Measurements from ENCODE around the gene TINCR.
"Not testable (repeated sequence)": the region's sequence is repeated elsewhere in the genome, so short reads cannot be mapped to it uniquely, and the experiment has no call there.

The TINCR gene

GRCh38 chr19:5559804-5560133 is 8.0 kb downstream of the TINCR start:
- Mint-ChIP-seq H3K9me3 (peaks cover 8% of the 10 kb centered on the region), H3K27me3 (peaks cover 10% of the 10 kb centered on the region), H3K4me1 (ENCODE audit: low read depth) (no peaks in the 10 kb centered on the region), H3K36me3 (ENCODE audit: low read depth) (no peaks in the 10 kb centered on the region), H3K4me3 (no peak overlapping the region), H3K27ac (no peak overlapping the region)
- intact Hi-C loops (cut with micrococcal nuclease), result no loop called here

- Mint-ChIP-seq H3K36me3 (ENCODE audit: low read depth) (no peaks in the 10 kb centered on the region), H3K27ac (no peak overlapping the region)
- intact Hi-C loops (cut with micrococcal nuclease), result no loop called here
Measured at GRCh38 chr19:5558101-5558621, 9.6 kb downstream of the TINCR start.

GRCh38 chr19:5557691-5558090 is 10.1 kb downstream of the TINCR start:
- H3K27me3 Mint-ChIP-seq, result peaks cover 5% of the 10 kb centered on the region
- no peaks in the 10 kb centered on the region for H3K4me1 Mint-ChIP-seq (ENCODE audit: low read depth)
- no peak overlapping the region for H3K27ac Mint-ChIP-seq
- peaks cover 8% of the 10 kb centered on the region for H3K9me3 Mint-ChIP-seq
- intact Hi-C loops (cut with micrococcal nuclease), result no loop called here
- no peaks in the 10 kb centered on the region for H3K36me3 Mint-ChIP-seq (ENCODE audit: low read depth)
- H3K4me3 Mint-ChIP-seq, result no peak overlapping the region

More at GRCh38 chr19:5558101-5558621, 9.6 kb downstream of the TINCR start:
- Mint-ChIP-seq H3K4me1 (ENCODE audit: low read depth) (no peaks in the 10 kb centered on the region), H3K9me3 (peaks cover 8% of the 10 kb centered on the region), H3K27me3 (peaks cover 10% of the 10 kb centered on the region), H3K4me3 (no peak overlapping the region)

- intact Hi-C loops (cut with micrococcal nuclease), result no loop called here
- Mint-ChIP-seq H3K4me1 (ENCODE audit: low read depth) (no peaks in the 10 kb centered on the region), H3K27ac (no peak overlapping the region), H3K36me3 (ENCODE audit: low read depth) (no peaks in the 10 kb centered on the region), H3K9me3 (no peaks in the 10 kb centered on the region), H3K27me3 (peaks cover 7% of the 10 kb centered on the region), H3K4me3 (no peak overlapping the region)
Measured at GRCh38 chr19:5554828-5555227, 12.9 kb downstream of the TINCR start.

GRCh38 chr19:5553892-5554291 is 13.9 kb downstream of the TINCR start:
- H3K9me3 Mint-ChIP-seq, result no peaks in the 10 kb centered on the region
- H3K27me3 Mint-ChIP-seq, result peaks cover 11% of the 10 kb centered on the region
- intact Hi-C loops (cut with micrococcal nuclease), result no loop called here
- H3K4me1 Mint-ChIP-seq (ENCODE audit: low read depth), result no peaks in the 10 kb centered on the region
- H3K36me3 Mint-ChIP-seq (ENCODE audit: low read depth), result no peaks in the 10 kb centered on the region
- H3K4me3 Mint-ChIP-seq, result no peak overlapping the region
- no peak overlapping the region for H3K27ac Mint-ChIP-seq

GRCh38 chr19:5547881-5548280 is 19.9 kb downstream of the TINCR start:
- Mint-ChIP-seq H3K27me3 (peaks cover 8% of the 10 kb centered on the region), H3K27ac (no peak overlapping the region), H3K4me3 (no peak overlapping the region), H3K4me1 (ENCODE audit: low read depth) (no peaks in the 10 kb centered on the region), H3K36me3 (ENCODE audit: low read depth) (no peaks in the 10 kb centered on the region), H3K9me3 (no peaks in the 10 kb centered on the region)
- intact Hi-C loops (cut with micrococcal nuclease), result no loop called here

GRCh38 chr19:5545984-5546383 is 21.8 kb downstream of the TINCR start:
- no peaks in the 10 kb centered on the region for H3K4me1 Mint-ChIP-seq (ENCODE audit: low read depth)
- H3K9me3 Mint-ChIP-seq, result no peaks in the 10 kb centered on the region
- no peak overlapping the region for H3K27ac Mint-ChIP-seq
- no peaks in the 10 kb centered on the region for H3K36me3 Mint-ChIP-seq (ENCODE audit: low read depth)
- intact Hi-C loops (cut with micrococcal nuclease), result no loop called here
- no peak overlapping the region for H3K4me3 Mint-ChIP-seq
- H3K27me3 Mint-ChIP-seq, result peaks cover 11% of the 10 kb centered on the region

GRCh38 chr19:5545051-5545450 is 22.7 kb downstream of the TINCR start:
- peaks cover 10% of the 10 kb centered on the region for H3K27me3 Mint-ChIP-seq

GRCh38 chr19:5542665-5543064 is 25.1 kb downstream of the TINCR start:
- Mint-ChIP-seq H3K27ac (no peak overlapping the region), H3K36me3 (ENCODE audit: low read depth) (no peaks in the 10 kb centered on the region), H3K4me3 (no peak overlapping the region), H3K4me1 (ENCODE audit: low read depth) (no peaks in the 10 kb centered on the region), H3K27me3 (peaks cover 7% of the 10 kb centered on the region), H3K9me3 (no peaks in the 10 kb centered on the region)
- intact Hi-C loops (cut with micrococcal nuclease), result no loop called here

More at GRCh38 chr19:5545051-5545450, 22.7 kb downstream of the TINCR start:
- Mint-ChIP-seq H3K36me3 (ENCODE audit: low read depth) (no peaks in the 10 kb centered on the region), H3K4me3 (no peak overlapping the region), H3K9me3 (no peaks in the 10 kb centered on the region), H3K27ac (no peak overlapping the region), H3K4me1 (ENCODE audit: low read depth) (no peaks in the 10 kb centered on the region)
- intact Hi-C loops (cut with micrococcal nuclease), result no loop called here

- H3K27ac Mint-ChIP-seq, result no peak overlapping the region
- intact Hi-C loops (cut with micrococcal nuclease), result no loop called here
- H3K4me1 Mint-ChIP-seq (ENCODE audit: low read depth), result no peaks in the 10 kb centered on the region
- H3K36me3 Mint-ChIP-seq (ENCODE audit: low read depth), result no peaks in the 10 kb centered on the region
- H3K27me3 Mint-ChIP-seq, result peaks cover 16% of the 10 kb centered on the region
- H3K4me3 Mint-ChIP-seq, result no peak overlapping the region
- no peaks in the 10 kb centered on the region for H3K9me3 Mint-ChIP-seq
Measured at GRCh38 chr19:5541456-5541855, 26.3 kb downstream of the TINCR start.

- H3K27me3 Mint-ChIP-seq, result peaks cover 25% of the 10 kb centered on the region
- peaks cover under 1% of the 10 kb centered on the region for H3K36me3 Mint-ChIP-seq (ENCODE audit: low read depth)
- H3K27ac Mint-ChIP-seq, result no peak overlapping the region
- no peaks in the 10 kb centered on the region for H3K4me1 Mint-ChIP-seq (ENCODE audit: low read depth)
- no peak overlapping the region for H3K4me3 Mint-ChIP-seq
- intact Hi-C loops (cut with micrococcal nuclease), result no loop called here
- H3K9me3 Mint-ChIP-seq, result peaks cover 4% of the 10 kb centered on the region
Measured at GRCh38 chr19:5540208-5540607, 27.5 kb downstream of the TINCR start.

GRCh38 chr19:5537870-5538269 is 29.9 kb downstream of the TINCR start:
- H3K36me3 Mint-ChIP-seq (ENCODE audit: low read depth), result peaks cover 6% of the 10 kb centered on the region
- peaks cover 27% of the 10 kb centered on the region for H3K27me3 Mint-ChIP-seq
- no peaks in the 10 kb centered on the region for H3K4me1 Mint-ChIP-seq (ENCODE audit: low read depth)
- no peak overlapping the region for H3K4me3 Mint-ChIP-seq
- peaks cover 27% of the 10 kb centered on the region for H3K9me3 Mint-ChIP-seq
- intact Hi-C loops (cut with micrococcal nuclease), result no loop called here
- H3K27ac Mint-ChIP-seq, result no peak overlapping the region

GRCh38 chr19:5536982-5537579 is 30.7 kb downstream of the TINCR start:
- H3K27ac Mint-ChIP-seq; H3K36me3 Mint-ChIP-seq (ENCODE audit: low read depth); H3K4me3 Mint-ChIP-seq; intact Hi-C loops (cut with micrococcal nuclease); H3K4me1 Mint-ChIP-seq (ENCODE audit: low read depth): not testable (repeated sequence)
- Mint-ChIP-seq H3K27me3 (peaks cover 27% of the 10 kb centered on the region), H3K9me3 (peaks cover 28% of the 10 kb centered on the region)

- Mint-ChIP-seq H3K27ac (no peak overlapping the region), H3K4me1 (ENCODE audit: low read depth) (no peaks in the 10 kb centered on the region), H3K9me3 (peaks cover 28% of the 10 kb centered on the region), H3K4me3 (no peak overlapping the region), H3K36me3 (ENCODE audit: low read depth) (peaks cover 6% of the 10 kb centered on the region), H3K27me3 (peaks cover 24% of the 10 kb centered on the region)
- intact Hi-C loops (cut with micrococcal nuclease), result no loop called here
Measured at GRCh38 chr19:5536337-5536894, 31.3 kb downstream of the TINCR start.
